GM12892 (cell line): ENCODE data around the gene FTCD.

ENCODE experiments used
- DNase-seq: peaks from one replicate; pipeline ENCODE4 v3.0.0; 2011; ENCODE audit not compliant: insufficient read length
- FAIRE-seq: peaks from 2 replicates; lab custom pipeline; 2011; peaks lifted over from hg19 to GRCh38; lab: Jason Lieb, UNC
- POLR2A ChIP-seq: IDR thresholded peaks from 2 replicates; pipeline ENCODE4 v1.6.1; 2011; ENCODE audit warnings: low read depth, low read length, control low read depth
- POLR2AphosphoS5 ChIP-seq: IDR thresholded peaks from 2 replicates; pipeline ENCODE4 v1.6.1; 2011; ENCODE audit warnings: low read depth, low read length, control low read depth
- TAF1 ChIP-seq: IDR thresholded peaks from 2 replicates; pipeline ENCODE4 v1.6.1; 2011; ENCODE audit warnings: low read depth, mild to moderate bottlenecking, control low read depth, low read length, borderline replicate concordance

The FTCD gene

DNA sequence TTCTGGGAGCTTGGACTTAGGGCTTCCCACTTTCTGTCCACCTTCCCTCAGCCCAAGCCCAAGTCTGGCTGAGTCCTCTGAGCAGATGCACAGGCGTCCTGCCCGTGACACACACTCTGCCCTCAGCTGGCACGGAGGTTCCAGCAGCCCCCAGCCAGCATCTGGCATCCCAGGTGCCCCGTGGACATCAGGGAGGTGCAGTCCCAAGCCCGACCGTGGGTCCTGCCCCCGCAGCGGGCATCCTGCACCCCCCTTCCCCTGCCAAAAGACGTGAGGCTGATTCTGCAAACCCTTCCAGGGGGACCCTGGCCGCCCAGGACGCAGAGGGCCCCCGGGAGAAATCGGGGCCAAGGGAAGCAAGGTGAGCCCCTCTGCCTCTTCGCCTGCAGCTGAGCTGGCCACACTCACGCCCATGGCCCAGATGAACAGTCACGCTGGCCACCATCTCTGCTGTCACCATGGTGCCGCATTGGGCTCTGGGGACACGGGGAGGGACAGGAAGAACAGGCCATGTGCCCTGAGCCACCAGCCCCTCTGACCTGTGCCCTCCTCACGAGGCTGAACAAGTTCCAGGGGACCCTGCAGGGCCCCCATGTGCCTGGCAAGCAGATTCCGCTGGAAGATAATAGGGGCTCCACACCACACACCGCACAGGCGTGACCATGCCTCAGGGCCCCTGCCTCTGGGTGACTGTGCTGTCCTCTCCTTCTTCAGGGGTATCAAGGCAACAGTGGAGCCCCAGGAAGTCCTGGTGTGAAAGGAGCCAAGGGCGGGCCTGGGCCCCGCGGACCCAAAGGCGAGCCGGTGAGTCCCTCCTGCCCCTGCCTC lies 36.8 kb downstream of the FTCD start:
- DNase-seq (peak; percentile 31), FAIRE-seq (no peak)
- TF ChIP-seq POLR2A, result no peak
- no peak for TF ChIP-seq POLR2AphosphoS5
- no peak for TF ChIP-seq TAF1

DNA sequence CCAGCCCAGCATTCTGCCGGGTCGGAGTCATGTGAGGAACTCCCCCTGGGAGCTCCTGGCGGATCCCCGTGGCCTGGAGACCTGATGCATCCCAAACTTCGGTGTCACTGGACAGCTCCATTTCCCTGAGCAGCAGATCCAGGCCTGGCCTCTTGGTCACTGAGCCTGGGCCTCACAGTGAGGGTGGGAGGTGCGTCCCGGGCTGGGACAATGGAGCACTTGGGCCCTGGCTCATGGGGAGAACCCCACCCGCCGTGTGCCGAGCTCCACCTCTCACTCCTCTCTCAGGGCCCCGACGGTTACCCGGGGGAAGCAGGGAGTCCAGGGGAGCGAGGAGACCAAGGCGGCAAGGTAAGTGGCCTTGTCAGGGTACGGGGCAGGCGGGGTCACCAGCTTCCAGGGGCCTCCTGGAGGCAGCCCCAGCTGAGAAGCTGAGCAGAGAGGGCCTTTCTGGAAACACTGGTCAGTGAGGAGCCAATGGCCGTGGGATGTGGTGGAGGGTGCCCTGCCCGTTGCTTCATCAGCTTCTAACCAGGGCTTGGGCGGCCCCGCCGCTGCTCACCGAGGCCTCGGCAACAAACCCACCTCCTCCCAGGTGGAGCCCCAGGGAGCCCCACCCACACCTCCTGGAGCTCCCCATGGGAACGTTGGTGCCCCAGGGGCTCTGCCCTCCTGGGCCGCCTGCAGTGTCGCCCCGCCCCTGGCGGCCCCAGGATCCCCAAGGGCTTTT lies 37.6 kb downstream of the FTCD start:
- no peak for FAIRE-seq
- TF ChIP-seq POLR2A, result no peak
- no peak for TF ChIP-seq TAF1
- no peak for TF ChIP-seq POLR2AphosphoS5

GRCh38 chr21:46116776-46117585 lies 38.4 kb downstream of the FTCD start:
- FAIRE-seq (no peak), DNase-seq (peak; percentile 13)
- TF ChIP-seq TAF1, result no peak
- no peak for TF ChIP-seq POLR2A
- TF ChIP-seq POLR2AphosphoS5, result no peak

More for the DNA sequence above, 37.6 kb downstream of the FTCD start:
- peak; percentile 17 for DNase-seq

GRCh38 chr21:46116189-46116775 lies 39.1 kb downstream of the FTCD start:
- peak; percentile 7 for DNase-seq

DNA sequence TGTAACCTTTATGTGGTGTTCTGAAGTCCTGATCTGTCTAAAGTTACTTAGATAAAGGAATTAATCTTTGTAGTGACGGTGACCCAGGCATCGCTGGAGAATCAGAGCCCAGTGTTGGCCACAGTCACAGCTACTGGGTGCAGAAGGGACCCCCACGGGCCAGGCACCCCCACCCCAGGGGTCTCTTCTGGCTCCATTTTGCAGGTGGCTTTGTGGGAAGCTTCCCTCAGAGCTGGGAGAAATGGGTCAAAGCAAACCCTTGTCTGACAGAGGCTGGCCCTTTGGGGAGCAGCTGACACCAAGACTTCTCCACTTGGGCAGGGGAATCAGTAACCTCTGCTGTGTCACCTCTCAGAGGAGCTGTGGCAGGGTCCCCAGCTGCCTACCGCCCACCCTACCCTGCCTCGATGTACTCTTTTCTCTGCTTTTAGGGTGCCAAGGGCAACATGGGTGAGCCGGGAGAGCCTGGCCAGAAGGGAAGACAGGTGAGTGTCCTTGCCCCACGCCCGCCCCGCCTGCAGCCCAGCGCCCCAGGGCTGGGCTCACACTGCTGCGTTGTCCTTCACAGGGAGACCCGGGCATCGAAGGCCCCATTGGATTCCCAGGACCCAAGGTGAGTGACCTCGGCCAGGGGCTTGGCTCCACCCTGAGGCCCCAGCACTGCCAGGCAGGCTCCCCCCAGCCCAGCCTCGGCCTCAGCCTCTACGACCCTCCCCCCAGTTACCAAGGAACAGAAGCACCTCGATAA lies 39.8 kb downstream of the FTCD start:
- FAIRE-seq, result no peak
- TF ChIP-seq POLR2AphosphoS5 (no peak), TAF1 (no peak), POLR2A (no peak)
- no peak for DNase-seq

More at GRCh38 chr21:46116189-46116775, 39.1 kb downstream of the FTCD start:
- FAIRE-seq, result no peak
- no peak for TF ChIP-seq POLR2A
- no peak for TF ChIP-seq TAF1
- no peak for TF ChIP-seq POLR2AphosphoS5

DNA sequence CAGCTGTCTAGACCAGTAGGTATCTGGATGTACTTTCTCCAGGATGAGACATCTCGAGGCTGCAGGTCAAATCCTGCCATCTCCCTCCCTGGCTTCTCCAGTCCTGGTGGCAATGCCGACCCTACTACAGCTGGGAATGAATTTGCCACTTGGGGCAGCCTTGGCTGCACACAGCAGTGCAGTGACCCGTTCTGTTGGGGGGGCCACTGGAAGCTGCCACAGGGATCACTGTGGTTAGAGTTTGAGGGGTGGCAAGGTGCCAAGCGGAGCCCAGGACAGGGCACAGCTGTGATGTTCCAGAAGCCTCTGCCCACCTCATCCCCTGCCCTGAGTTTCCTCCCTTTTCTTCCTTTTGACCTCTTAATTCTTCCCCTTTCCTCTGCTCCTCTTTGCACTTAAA lies 40.4 kb downstream of the FTCD start:
- no peak for FAIRE-seq
- TF ChIP-seq POLR2AphosphoS5, result no peak
- no peak for TF ChIP-seq TAF1
- TF ChIP-seq POLR2A, result no peak
- DNase-seq, result no peak

DNA sequence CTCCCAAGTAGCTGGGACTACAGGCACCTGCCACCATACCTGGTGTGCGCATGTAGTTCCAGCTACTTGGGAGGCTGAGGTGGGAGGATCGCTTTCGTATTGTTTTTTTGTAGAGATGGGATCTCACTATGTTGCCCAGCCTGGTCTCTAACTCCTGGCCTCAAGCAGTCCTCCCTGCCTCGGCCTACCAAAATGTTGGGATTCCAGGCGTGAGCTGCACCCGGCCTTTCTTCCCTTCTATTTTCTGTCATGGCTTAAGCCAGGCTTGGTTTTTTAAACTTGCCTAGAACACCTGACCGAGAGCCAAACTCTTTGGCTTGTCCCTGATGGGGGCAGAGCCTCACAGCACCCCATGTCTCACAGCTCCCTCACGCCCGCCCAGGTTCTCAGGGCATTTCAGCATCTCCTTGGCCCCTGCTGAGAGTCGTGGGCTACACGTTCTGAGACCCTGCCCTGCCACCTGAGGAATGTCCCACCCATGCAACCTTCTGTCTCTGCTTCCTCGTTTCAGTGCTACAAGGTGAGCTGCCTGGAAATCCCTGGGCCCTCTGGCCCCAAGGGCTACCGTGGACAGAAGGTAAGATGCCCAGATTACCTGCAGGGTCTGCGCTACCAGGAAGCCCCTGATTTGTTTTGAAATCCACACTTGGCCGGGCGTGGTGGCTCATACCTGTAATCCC lies 41.7 kb downstream of the FTCD start:
- FAIRE-seq (no peak), DNase-seq (peak; percentile 17)
- TF ChIP-seq POLR2AphosphoS5, result no peak
- TF ChIP-seq POLR2A, result no peak
- TF ChIP-seq TAF1, result no peak

- TF ChIP-seq POLR2AphosphoS5 (no peak), TAF1 (no peak), POLR2A (no peak)
- FAIRE-seq (no peak), DNase-seq (no peak)
Observed at GRCh38 chr21:46112725-46113215, 42.6 kb downstream of the FTCD start.

DNA sequence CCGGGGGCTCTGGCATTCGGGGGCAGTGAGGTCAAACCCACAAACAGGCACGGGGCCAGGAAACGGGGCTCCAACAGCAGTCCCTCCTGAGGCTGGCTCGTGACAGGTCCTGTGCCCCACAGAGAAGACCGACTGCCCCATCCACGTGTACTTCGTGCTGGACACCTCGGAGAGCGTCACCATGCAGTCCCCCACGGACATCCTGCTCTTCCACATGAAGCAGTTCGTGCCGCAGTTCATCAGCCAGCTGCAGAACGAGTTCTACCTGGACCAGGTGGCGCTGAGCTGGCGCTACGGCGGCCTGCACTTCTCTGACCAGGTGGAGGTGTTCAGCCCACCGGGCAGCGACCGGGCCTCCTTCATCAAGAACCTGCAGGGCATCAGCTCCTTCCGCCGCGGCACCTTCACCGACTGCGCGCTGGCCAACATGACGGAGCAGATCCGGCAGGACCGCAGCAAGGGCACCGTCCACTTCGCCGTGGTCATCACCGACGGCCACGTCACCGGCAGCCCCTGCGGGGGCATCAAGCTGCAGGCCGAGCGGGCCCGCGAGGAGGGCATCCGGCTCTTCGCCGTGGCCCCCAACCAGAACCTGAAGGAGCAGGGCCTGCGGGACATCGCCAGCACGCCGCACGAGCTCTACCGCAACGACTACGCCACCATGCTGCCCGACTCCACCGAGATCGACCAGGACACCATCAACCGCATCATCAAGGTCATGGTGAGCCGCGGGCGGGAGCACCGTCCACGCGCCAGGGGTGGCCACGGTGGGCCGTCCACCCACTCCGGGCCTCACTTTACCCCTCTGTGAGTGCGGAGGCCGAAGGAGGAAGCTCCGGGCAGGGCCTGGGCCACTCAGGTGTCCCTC lies 43.3 kb downstream of the FTCD start:
- TF ChIP-seq POLR2AphosphoS5 (no peak), TAF1 (no peak), POLR2A (no peak)
- DNase-seq (peak; percentile 8), FAIRE-seq (no peak)
